HL-60 (cell line): ENCODE data around the gene TAF4.

Experiments used
- GABPA ChIP-seq: IDR thresholded peaks from 2 replicates; pipeline ENCODE4 v1.6.1; 2012; ENCODE audit warnings: low read depth
- POLR2AphosphoS5 ChIP-seq: IDR thresholded peaks from 2 replicates; pipeline ENCODE4 v1.6.1; 2012; ENCODE audit warnings: low read depth
- TF ChIP-seq, protein P1 (sequence below): IDR thresholded peaks from 2 replicates; pipeline ENCODE4 v1.6.1; 2012; ENCODE audit warnings: low read depth; ENCODE audit not compliant: insufficient replicate concordance
- TF ChIP-seq, protein P2 (sequence below): IDR thresholded peaks from one replicate; pipeline ENCODE4 v1.5.1; 2011; ENCODE audit warnings: low read length, control low read depth, inconsistent platforms; ENCODE audit not compliant: insufficient read depth

DNA sequence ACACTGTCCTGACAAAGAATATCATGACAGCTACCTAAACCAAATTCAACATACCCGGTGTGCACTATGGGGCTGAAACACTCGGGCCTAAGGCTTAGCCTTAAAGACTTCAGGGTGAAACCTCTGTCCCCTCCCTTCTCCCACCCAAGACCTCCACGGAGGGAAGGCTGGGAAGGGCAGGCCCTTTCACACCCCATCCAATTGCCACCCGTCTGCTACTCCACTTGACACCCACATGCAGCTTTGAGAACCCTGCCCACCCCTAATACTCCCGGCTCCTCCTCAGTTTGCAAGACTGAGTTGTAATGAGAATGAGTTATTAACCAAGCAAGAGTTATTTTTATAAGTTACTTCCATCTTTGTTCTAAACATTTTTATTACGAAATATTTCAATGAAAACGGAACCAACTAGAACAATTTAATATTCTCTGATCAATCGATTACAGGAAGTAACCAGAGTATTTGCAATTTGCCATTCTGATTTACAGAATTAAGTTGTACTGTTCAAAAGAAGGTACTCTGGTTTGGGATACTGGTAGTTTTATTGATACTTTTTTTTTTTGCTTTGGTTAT, 3.7 kb downstream of the TAF4 start:
- TF ChIP-seq, protein P1, sequence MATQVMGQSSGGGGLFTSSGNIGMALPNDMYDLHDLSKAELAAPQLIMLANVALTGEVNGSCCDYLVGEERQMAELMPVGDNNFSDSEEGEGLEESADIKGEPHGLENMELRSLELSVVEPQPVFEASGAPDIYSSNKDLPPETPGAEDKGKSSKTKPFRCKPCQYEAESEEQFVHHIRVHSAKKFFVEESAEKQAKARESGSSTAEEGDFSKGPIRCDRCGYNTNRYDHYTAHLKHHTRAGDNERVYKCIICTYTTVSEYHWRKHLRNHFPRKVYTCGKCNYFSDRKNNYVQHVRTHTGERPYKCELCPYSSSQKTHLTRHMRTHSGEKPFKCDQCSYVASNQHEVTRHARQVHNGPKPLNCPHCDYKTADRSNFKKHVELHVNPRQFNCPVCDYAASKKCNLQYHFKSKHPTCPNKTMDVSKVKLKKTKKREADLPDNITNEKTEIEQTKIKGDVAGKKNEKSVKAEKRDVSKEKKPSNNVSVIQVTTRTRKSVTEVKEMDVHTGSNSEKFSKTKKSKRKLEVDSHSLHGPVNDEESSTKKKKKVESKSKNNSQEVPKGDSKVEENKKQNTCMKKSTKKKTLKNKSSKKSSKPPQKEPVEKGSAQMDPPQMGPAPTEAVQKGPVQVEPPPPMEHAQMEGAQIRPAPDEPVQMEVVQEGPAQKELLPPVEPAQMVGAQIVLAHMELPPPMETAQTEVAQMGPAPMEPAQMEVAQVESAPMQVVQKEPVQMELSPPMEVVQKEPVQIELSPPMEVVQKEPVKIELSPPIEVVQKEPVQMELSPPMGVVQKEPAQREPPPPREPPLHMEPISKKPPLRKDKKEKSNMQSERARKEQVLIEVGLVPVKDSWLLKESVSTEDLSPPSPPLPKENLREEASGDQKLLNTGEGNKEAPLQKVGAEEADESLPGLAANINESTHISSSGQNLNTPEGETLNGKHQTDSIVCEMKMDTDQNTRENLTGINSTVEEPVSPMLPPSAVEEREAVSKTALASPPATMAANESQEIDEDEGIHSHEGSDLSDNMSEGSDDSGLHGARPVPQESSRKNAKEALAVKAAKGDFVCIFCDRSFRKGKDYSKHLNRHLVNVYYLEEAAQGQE, result no peak
- TF ChIP-seq, protein P2, sequence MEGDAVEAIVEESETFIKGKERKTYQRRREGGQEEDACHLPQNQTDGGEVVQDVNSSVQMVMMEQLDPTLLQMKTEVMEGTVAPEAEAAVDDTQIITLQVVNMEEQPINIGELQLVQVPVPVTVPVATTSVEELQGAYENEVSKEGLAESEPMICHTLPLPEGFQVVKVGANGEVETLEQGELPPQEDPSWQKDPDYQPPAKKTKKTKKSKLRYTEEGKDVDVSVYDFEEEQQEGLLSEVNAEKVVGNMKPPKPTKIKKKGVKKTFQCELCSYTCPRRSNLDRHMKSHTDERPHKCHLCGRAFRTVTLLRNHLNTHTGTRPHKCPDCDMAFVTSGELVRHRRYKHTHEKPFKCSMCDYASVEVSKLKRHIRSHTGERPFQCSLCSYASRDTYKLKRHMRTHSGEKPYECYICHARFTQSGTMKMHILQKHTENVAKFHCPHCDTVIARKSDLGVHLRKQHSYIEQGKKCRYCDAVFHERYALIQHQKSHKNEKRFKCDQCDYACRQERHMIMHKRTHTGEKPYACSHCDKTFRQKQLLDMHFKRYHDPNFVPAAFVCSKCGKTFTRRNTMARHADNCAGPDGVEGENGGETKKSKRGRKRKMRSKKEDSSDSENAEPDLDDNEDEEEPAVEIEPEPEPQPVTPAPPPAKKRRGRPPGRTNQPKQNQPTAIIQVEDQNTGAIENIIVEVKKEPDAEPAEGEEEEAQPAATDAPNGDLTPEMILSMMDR, result no peak
- TF ChIP-seq GABPA (no peak), POLR2AphosphoS5 (no peak)
